Measurements from ENCODE around the gene PDE6D.
"Not testable (repeated sequence)": the region's sequence is repeated elsewhere in the genome, so short reads cannot be mapped to it uniquely, and the experiment has no call there.

Gene PDE6D

GRCh38 chr2:231713406-231713729 lies 67.7 kb downstream of the PDE6D start:
- Histone ChIP-seq H3K36me3 (ENCODE audit: control insufficient read depth in 5 of 5, insufficient read depth in 5 of 5, low read length in 5 of 5) (peaks cover 0 to 18% (median 15%) of the 10 kb centered on the region in 5 donors), H3K9ac (ENCODE audit: low read length in 5 of 5) (peak overlapping the region in 2 of 5 donors; percentile 23 to 38), H3K4me1 (ENCODE audit: control insufficient read depth in 5 of 5, insufficient read depth in 5 of 5, low read length in 5 of 5) (peaks cover 20 to 56% (median 47%) of the 10 kb centered on the region in 5 donors), H3K27ac (ENCODE audit: low read depth, low read length) (peak overlapping the region; percentile 83)
- not testable (repeated sequence) for H3K4me3 ChIP-seq (ENCODE audit: low read depth in 1 of 5, low read length in 5 of 5); H3K9me3 ChIP-seq (ENCODE audit: control insufficient read depth in 5 of 5, low read length in 5 of 5); H3K27me3 ChIP-seq (ENCODE audit: control insufficient read depth in 5 of 5, insufficient read depth in 4 of 5, low read length in 5 of 5)

- H3K9ac ChIP-seq (ENCODE audit: low read length in 5 of 5), result peak overlapping the region in 3 of 5 donors; percentile 54 to 86 (median 83)
- H3K4me1 ChIP-seq (ENCODE audit: control insufficient read depth in 5 of 5, insufficient read depth in 5 of 5, low read length in 5 of 5), result peaks cover 20 to 55% (median 49%) of the 10 kb centered on the region in 5 donors
- peak overlapping the region; percentile 94 for H3K27ac ChIP-seq (ENCODE audit: low read depth, low read length)
- not testable (repeated sequence) for H3K9me3 ChIP-seq (ENCODE audit: control insufficient read depth in 5 of 5, low read length in 5 of 5); H3K27me3 ChIP-seq (ENCODE audit: control insufficient read depth in 5 of 5, insufficient read depth in 4 of 5, low read length in 5 of 5)
- H3K36me3 ChIP-seq (ENCODE audit: control insufficient read depth in 5 of 5, insufficient read depth in 5 of 5, low read length in 5 of 5), result peaks cover 0 to 18% (median 15%) of the 10 kb centered on the region in 5 donors
- H3K4me3 ChIP-seq (ENCODE audit: low read depth in 1 of 5, low read length in 5 of 5), result peak overlapping the region in 2 of 5 donors; percentile 22 to 84
Observed at GRCh38 chr2:231712451-231713021, 68.5 kb downstream of the PDE6D start.

DNA sequence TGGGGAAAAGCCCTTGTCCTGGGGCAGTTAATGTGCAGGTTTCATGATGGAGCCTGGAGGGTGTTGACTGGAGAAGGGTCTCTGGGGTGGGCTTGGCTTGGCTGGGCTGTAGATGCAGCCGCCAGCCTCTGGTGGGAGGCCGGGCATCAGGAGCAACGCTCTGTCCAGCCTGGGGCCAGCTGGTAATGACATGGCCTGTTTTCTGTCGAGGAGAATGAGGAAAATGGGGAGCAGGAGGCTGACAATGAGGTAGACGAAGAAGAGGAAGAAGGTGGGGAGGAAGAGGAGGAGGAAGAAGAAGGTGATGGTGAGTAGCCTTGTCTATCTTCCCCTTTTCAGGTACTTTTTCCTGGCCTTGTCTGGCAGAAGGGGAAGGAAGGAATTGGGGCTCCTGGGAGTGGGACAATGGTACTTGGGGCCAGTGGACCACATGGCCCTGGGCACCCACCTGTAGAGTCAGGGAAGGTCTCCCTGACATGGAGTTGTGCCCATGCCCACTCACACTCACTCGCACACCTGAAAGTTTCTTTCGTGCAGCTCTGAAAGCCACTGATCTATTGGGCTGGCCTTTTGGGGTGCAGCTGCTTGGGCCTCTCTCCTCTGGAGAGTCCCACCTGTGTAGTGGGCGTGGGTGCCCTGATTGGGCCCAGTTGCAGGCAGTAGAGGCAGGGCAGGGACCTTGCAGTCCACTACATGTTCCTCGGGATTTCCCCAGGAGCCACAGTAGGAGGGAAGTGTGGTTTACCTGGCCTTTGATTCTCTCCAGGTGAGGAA lies 69.2 kb downstream of the PDE6D start:
- Histone ChIP-seq H3K4me3 (ENCODE audit: low read depth in 1 of 5, low read length in 5 of 5) (peak overlapping the region; percentile 75 to 86 (median 84)), H3K27ac (ENCODE audit: low read depth, low read length) (peak overlapping the region; percentile 94), H3K4me1 (ENCODE audit: control insufficient read depth in 5 of 5, insufficient read depth in 5 of 5, low read length in 5 of 5) (peaks cover 23 to 57% (median 52%) of the 10 kb centered on the region in 5 donors), H3K27me3 (ENCODE audit: control insufficient read depth in 5 of 5, insufficient read depth in 4 of 5, low read length in 5 of 5) (no peaks in the 10 kb centered on the region), H3K9me3 (ENCODE audit: control insufficient read depth in 5 of 5, low read length in 5 of 5) (no peaks in the 10 kb centered on the region), H3K36me3 (ENCODE audit: control insufficient read depth in 5 of 5, insufficient read depth in 5 of 5, low read length in 5 of 5) (peaks cover 0 to 18% (median 15%) of the 10 kb centered on the region in 5 donors), H3K9ac (ENCODE audit: low read length in 5 of 5) (peak overlapping the region; percentile 73 to 92 (median 86))

GRCh38 chr2:231710799-231711676 lies 70.0 kb downstream of the PDE6D start:
- H3K9ac ChIP-seq (ENCODE audit: low read length in 5 of 5), result peak overlapping the region; percentile 73 to 92 (median 86)
- peaks cover 0 to 18% (median 15%) of the 10 kb centered on the region in 5 donors for H3K36me3 ChIP-seq (ENCODE audit: control insufficient read depth in 5 of 5, insufficient read depth in 5 of 5, low read length in 5 of 5)
- H3K27me3 ChIP-seq (ENCODE audit: control insufficient read depth in 5 of 5, insufficient read depth in 4 of 5, low read length in 5 of 5), result no peaks in the 10 kb centered on the region
- H3K4me1 ChIP-seq (ENCODE audit: control insufficient read depth in 5 of 5, insufficient read depth in 5 of 5, low read length in 5 of 5), result peaks cover 24 to 63% (median 55%) of the 10 kb centered on the region in 5 donors
- peak overlapping the region; percentile 94 for H3K27ac ChIP-seq (ENCODE audit: low read depth, low read length)
- H3K4me3 ChIP-seq (ENCODE audit: low read depth in 1 of 5, low read length in 5 of 5), result peak overlapping the region; percentile 75 to 86 (median 84)
- no peaks in the 10 kb centered on the region for H3K9me3 ChIP-seq (ENCODE audit: control insufficient read depth in 5 of 5, low read length in 5 of 5)

DNA sequence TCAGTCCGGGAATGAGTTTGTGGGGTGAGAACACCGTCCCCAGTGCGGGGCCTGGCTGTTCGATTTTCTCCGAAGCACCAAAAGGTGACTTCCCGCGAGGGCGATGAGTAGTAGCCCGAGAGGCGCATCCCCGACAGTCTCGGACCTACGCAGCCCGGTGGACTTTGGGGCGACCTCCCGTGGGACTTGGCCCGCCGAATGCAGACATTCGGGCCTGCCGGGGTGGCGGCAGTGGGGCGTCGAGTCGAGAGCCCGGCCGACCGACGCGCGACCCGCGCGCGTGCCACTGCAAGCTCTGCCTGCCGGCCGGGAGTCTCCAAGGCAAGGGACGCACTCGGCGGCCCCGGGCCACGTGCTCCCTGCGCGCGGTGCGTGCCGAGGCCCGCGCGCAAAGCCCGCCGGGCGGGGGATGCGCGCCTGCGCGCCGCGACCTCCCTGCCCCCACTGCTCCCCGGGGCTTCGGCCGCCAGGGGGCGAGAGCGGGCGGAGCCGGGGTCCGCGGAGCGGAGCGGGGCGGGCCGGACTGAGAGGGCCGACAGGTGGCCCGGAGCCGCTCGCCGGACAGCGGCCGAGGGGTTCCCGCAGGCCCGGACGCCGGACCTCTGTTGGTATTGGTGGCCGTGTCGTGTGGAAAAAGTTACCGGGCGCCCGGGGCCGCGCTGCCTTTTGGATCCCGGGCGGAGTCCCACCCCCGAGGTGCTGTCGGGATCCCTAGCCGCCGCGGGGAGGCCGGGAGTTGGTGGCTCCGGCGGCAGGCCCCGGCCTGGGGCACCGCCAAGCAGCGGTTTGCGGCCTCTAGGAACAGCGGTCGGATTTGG lies 70.9 kb downstream of the PDE6D start:
- Histone ChIP-seq H3K4me3 (ENCODE audit: low read depth in 1 of 5, low read length in 5 of 5) (peak overlapping the region; percentile 75 to 86 (median 84)), H3K4me1 (ENCODE audit: control insufficient read depth in 5 of 5, insufficient read depth in 5 of 5, low read length in 5 of 5) (peaks cover 23 to 71% (median 58%) of the 10 kb centered on the region in 5 donors), H3K27me3 (ENCODE audit: control insufficient read depth in 5 of 5, insufficient read depth in 4 of 5, low read length in 5 of 5) (no peaks in the 10 kb centered on the region), H3K9me3 (ENCODE audit: control insufficient read depth in 5 of 5, low read length in 5 of 5) (no peaks in the 10 kb centered on the region), H3K27ac (ENCODE audit: low read depth, low read length) (peak overlapping the region; percentile 94), H3K9ac (ENCODE audit: low read length in 5 of 5) (peak overlapping the region; percentile 38 to 92 (median 91)), H3K36me3 (ENCODE audit: control insufficient read depth in 5 of 5, insufficient read depth in 5 of 5, low read length in 5 of 5) (peaks cover 0 to 18% (median 15%) of the 10 kb centered on the region in 5 donors)

DNA sequence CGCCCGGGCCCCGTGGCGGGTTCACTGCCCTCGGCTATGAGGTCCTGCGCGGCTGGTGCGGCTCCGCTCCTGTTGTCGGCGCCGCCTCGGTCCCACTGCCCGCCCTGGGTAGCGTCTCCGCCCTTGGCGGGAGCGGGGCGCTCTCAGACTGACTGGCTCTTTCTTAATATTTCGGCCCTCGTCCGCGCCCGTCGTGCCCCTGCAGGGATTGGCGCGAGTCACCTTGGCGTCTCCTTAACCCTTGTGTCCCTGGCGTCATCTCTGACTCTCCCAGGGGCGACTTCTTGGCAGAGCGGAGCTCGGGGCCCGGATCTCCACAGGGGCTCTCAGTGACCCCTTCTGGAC lies 71.5 kb downstream of the PDE6D start:
- Histone ChIP-seq H3K27ac (ENCODE audit: low read depth, low read length) (peak overlapping the region; percentile 94), H3K9ac (ENCODE audit: low read length in 5 of 5) (peak overlapping the region; percentile 38 to 92 (median 91)), H3K36me3 (ENCODE audit: control insufficient read depth in 5 of 5, insufficient read depth in 5 of 5, low read length in 5 of 5) (peaks cover 0 to 18% (median 15%) of the 10 kb centered on the region in 5 donors), H3K9me3 (ENCODE audit: control insufficient read depth in 5 of 5, low read length in 5 of 5) (no peaks in the 10 kb centered on the region), H3K4me3 (ENCODE audit: low read depth in 1 of 5, low read length in 5 of 5) (peak overlapping the region; percentile 61 to 86 (median 84)), H3K27me3 (ENCODE audit: control insufficient read depth in 5 of 5, insufficient read depth in 4 of 5, low read length in 5 of 5) (no peaks in the 10 kb centered on the region), H3K4me1 (ENCODE audit: control insufficient read depth in 5 of 5, insufficient read depth in 5 of 5, low read length in 5 of 5) (peaks cover 19 to 68% (median 54%) of the 10 kb centered on the region in 5 donors)

DNA sequence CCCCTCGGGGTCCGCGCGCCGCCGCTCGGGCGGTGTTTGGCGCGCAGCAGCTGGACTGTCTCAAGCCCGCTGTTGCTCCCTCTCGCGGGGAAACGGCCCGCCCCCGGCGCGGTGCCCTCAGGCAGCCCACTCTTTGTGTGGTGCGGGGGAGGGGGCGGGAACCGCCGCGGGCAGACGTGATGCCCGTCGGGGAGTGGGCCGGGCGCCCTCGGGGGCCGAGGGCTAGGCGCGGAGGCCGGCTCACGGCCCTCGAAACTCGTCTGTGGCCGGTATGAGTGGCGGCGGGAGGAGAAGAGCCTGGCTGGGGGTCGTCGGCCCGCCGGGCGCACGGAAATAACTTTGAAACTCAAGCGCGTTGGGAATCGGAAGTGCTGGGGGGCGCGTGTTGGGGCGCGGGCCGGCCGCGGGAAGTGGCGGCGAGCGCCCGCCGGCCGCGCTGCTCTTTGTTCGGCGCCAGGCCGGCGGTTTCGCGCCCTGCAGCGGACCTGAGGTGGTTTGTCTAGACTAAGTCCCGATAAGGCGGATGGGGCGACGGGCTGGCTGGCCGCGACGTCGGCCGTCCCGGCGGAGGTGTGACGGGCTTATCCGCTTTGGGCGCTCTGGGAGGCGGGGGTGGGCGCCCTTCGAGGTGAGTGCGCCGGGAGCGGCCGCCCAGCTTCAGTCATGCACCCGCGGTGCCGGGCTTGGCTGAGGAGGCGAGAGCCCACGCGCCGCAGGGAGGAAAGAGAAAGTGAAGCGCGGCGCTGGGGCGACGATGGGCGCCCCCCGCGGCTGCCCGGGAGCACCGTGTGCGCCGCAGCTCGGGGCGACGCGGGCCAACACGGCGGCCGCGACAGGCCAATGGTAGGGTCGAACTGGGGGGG lies 72.1 kb downstream of the PDE6D start:
- Histone ChIP-seq H3K4me1 (ENCODE audit: control insufficient read depth in 5 of 5, insufficient read depth in 5 of 5, low read length in 5 of 5) (peaks cover 15 to 61% (median 48%) of the 10 kb centered on the region in 5 donors), H3K36me3 (ENCODE audit: control insufficient read depth in 5 of 5, insufficient read depth in 5 of 5, low read length in 5 of 5) (peaks cover 0 to 18% (median 13%) of the 10 kb centered on the region in 5 donors), H3K27me3 (ENCODE audit: control insufficient read depth in 5 of 5, insufficient read depth in 4 of 5, low read length in 5 of 5) (no peaks in the 10 kb centered on the region), H3K9ac (ENCODE audit: low read length in 5 of 5) (peak overlapping the region; percentile 38 to 92 (median 91)), H3K9me3 (ENCODE audit: control insufficient read depth in 5 of 5, low read length in 5 of 5) (no peaks in the 10 kb centered on the region), H3K4me3 (ENCODE audit: low read depth in 1 of 5, low read length in 5 of 5) (peak overlapping the region in 4 of 5 donors; percentile 81 to 86 (median 84)), H3K27ac (ENCODE audit: low read depth, low read length) (peak overlapping the region; percentile 94)

GRCh38 chr2:231707927-231708772 lies 72.9 kb downstream of the PDE6D start, which contains the start of gene PTMA:
Gene PTMA, plus strand, starts transcription at chr2:231708525. Its CDS starts 182 bp downstream, at chr2:231708707.
- H3K4me3 ChIP-seq (ENCODE audit: low read depth in 1 of 5, low read length in 5 of 5), result peak within 1 kb of the TSS; percentile 78 to 98 (median 96)
- H3K4me1 ChIP-seq (ENCODE audit: control insufficient read depth in 5 of 5, insufficient read depth in 5 of 5, low read length in 5 of 5), result peaks cover 13 to 54% (median 41%) of the 10 kb centered on the region in 5 donors
- no peaks in the 10 kb centered on the region for H3K9me3 ChIP-seq (ENCODE audit: control insufficient read depth in 5 of 5, low read length in 5 of 5)
- peaks cover 0 to 14% (median 10%) of the 10 kb centered on the region in 5 donors for H3K36me3 ChIP-seq (ENCODE audit: control insufficient read depth in 5 of 5, insufficient read depth in 5 of 5, low read length in 5 of 5)
- peak within 1 kb of the TSS; percentile 99 for H3K27ac ChIP-seq (ENCODE audit: low read depth, low read length)
- peak within 1 kb of the TSS; percentile 87 to 97 (median 94) for H3K9ac ChIP-seq (ENCODE audit: low read length in 5 of 5)
- H3K27me3 ChIP-seq (ENCODE audit: control insufficient read depth in 5 of 5, insufficient read depth in 4 of 5, low read length in 5 of 5), result no peaks in the 10 kb centered on the region
